Mucosa of rectum (tissue), 2 donors: ENCODE results near the gene AKT3.

ENCODE experiments used
- H3K27ac ChIP-seq, 2 donors: one replicate each; pipeline ENCODE4 v1.7.0; 2013; ENCODE audit warnings: inconsistent platforms in 2 of 2, low read depth in 2 of 2, low read length in 2 of 2
- H3K27me3 ChIP-seq, 2 donors: one replicate each; pipeline ENCODE4 v1.7.0; 2013; ENCODE audit warnings: low read length in 2 of 2; ENCODE audit not compliant: control insufficient read depth in 2 of 2, insufficient read depth in 2 of 2
- H3K36me3 ChIP-seq, 2 donors: one replicate each; pipeline ENCODE4 v1.7.0; 2013; ENCODE audit warnings: low read length in 2 of 2; ENCODE audit not compliant: control insufficient read depth in 2 of 2, insufficient read depth in 2 of 2
- H3K4me1 ChIP-seq, 2 donors: one replicate each; pipeline ENCODE4 v1.7.0; 2013; ENCODE audit warnings: low read length in 2 of 2, mild to moderate bottlenecking in 1 of 2; ENCODE audit not compliant: control insufficient read depth in 2 of 2, insufficient read depth in 2 of 2
- H3K4me3 ChIP-seq, 2 donors: one replicate each; pipeline ENCODE4 v1.7.0; 2013; ENCODE audit warnings: low read length in 2 of 2
- H3K9ac ChIP-seq, 2 donors: one replicate each; pipeline ENCODE4 v1.7.0; 2013; ENCODE audit warnings: low read length in 2 of 2, low read depth in 1 of 2, mild to moderate bottlenecking in 1 of 2
- H3K9me3 ChIP-seq, 2 donors: one replicate each; pipeline ENCODE4 v1.7.0; 2013; ENCODE audit warnings: low read length in 2 of 2; ENCODE audit not compliant: control insufficient read depth in 2 of 2
- donor health status: healthy.
- donor health status: Normal muscosa, but diverticular disease.

The AKT3 gene

GRCh38 chr1:243471026-243471685 lies 378.9 kb downstream of the AKT3 start:
- H3K4me1 ChIP-seq, result no peaks in the 10 kb centered on the region
- H3K9ac ChIP-seq, result no peak overlapping the region
- no peak overlapping the region for H3K27ac ChIP-seq
- H3K9me3 ChIP-seq, result no peaks in the 10 kb centered on the region
- H3K4me3 ChIP-seq, result no peak overlapping the region
- H3K36me3 ChIP-seq, result no peaks in the 10 kb centered on the region
- no peaks in the 10 kb centered on the region for H3K27me3 ChIP-seq

- Histone ChIP-seq H3K9ac (no peak overlapping the region), H3K27me3 (no peaks in the 10 kb centered on the region), H3K4me3 (no peak overlapping the region), H3K36me3 (no peaks in the 10 kb centered on the region), H3K9me3 (no peaks in the 10 kb centered on the region), H3K27ac (no peak overlapping the region), H3K4me1 (no peaks in the 10 kb centered on the region)
These were observed 379.5 kb downstream of the AKT3 start for GRCh38 chr1:243470502-243470901.

GRCh38 chr1:243469497-243469896 lies 380.5 kb downstream of the AKT3 start:
- Histone ChIP-seq H3K36me3 (no peaks in the 10 kb centered on the region), H3K9me3 (no peaks in the 10 kb centered on the region), H3K4me3 (no peak overlapping the region), H3K27me3 (no peaks in the 10 kb centered on the region), H3K9ac (no peak overlapping the region), H3K4me1 (no peaks in the 10 kb centered on the region), H3K27ac (no peak overlapping the region)

- H3K9me3 ChIP-seq, result no peaks in the 10 kb centered on the region
- H3K4me3 ChIP-seq, result no peak overlapping the region
- no peak overlapping the region for H3K27ac ChIP-seq
- H3K36me3 ChIP-seq, result no peaks in the 10 kb centered on the region
- no peak overlapping the region for H3K9ac ChIP-seq
- no peaks in the 10 kb centered on the region for H3K27me3 ChIP-seq
- H3K4me1 ChIP-seq, result no peaks in the 10 kb centered on the region
These were observed 384.3 kb downstream of the AKT3 start for GRCh38 chr1:243465738-243466137.

- Histone ChIP-seq H3K9me3 (no peaks in the 10 kb centered on the region), H3K27me3 (no peaks in the 10 kb centered on the region), H3K4me1 (no peaks in the 10 kb centered on the region), H3K4me3 (no peak overlapping the region), H3K27ac (no peak overlapping the region), H3K9ac (no peak overlapping the region), H3K36me3 (no peaks in the 10 kb centered on the region)
These were observed 385.0 kb downstream of the AKT3 start for GRCh38 chr1:243465081-243465480.

- Histone ChIP-seq H3K27ac (no peak overlapping the region), H3K4me1 (no peaks in the 10 kb centered on the region), H3K4me3 (no peak overlapping the region), H3K9ac (no peak overlapping the region), H3K36me3 (no peaks in the 10 kb centered on the region), H3K9me3 (no peaks in the 10 kb centered on the region), H3K27me3 (no peaks in the 10 kb centered on the region)
These were observed 386.9 kb downstream of the AKT3 start for GRCh38 chr1:243462929-243463697.

GRCh38 chr1:243461700-243462099 lies 388.3 kb downstream of the AKT3 start:
- H3K4me1 ChIP-seq, result no peaks in the 10 kb centered on the region
- no peaks in the 10 kb centered on the region for H3K27me3 ChIP-seq
- no peak overlapping the region for H3K27ac ChIP-seq

GRCh38 chr1:243459059-243459458 lies 391.0 kb downstream of the AKT3 start:
- Histone ChIP-seq H3K27me3 (no peaks in the 10 kb centered on the region), H3K27ac (no peak overlapping the region), H3K9me3 (no peaks in the 10 kb centered on the region), H3K4me1 (no peaks in the 10 kb centered on the region), H3K9ac (no peak overlapping the region), H3K4me3 (no peak overlapping the region), H3K36me3 (no peaks in the 10 kb centered on the region)

More at GRCh38 chr1:243461700-243462099, 388.3 kb downstream of the AKT3 start:
- Histone ChIP-seq H3K9ac (no peak overlapping the region), H3K36me3 (no peaks in the 10 kb centered on the region), H3K4me3 (no peak overlapping the region), H3K9me3 (no peaks in the 10 kb centered on the region)

GRCh38 chr1:243457363-243457982 lies 392.6 kb downstream of the AKT3 start:
- H3K27me3 ChIP-seq, result no peaks in the 10 kb centered on the region
- H3K9ac ChIP-seq, result no peak overlapping the region
- no peaks in the 10 kb centered on the region for H3K9me3 ChIP-seq
- no peaks in the 10 kb centered on the region for H3K36me3 ChIP-seq
- no peak overlapping the region for H3K27ac ChIP-seq
- no peaks in the 10 kb centered on the region for H3K4me1 ChIP-seq
- H3K4me3 ChIP-seq, result no peak overlapping the region
